ENCODE data around the gene ASXL3.

DNA sequence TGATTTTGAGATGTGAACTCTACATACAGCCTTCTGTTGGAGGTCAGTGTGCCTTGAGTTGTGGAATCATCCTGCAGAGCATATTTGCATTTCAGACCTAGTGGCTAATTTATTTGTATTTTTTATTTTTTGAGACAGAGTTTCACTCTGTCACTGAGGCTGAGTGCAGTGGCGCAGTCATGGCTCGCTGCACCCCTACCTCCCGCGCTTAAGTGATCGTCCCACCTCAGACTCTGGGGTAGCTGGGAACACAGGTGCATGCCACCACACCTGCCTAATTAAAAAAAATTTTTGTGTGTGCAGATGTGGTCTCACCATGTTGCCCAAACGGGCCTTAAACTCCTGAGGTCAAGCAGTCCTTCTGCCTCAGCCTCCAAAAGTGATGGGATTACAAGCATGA, 104.4 kb downstream of the ASXL3 start:
- TF ChIP-seq, protein P1, sequence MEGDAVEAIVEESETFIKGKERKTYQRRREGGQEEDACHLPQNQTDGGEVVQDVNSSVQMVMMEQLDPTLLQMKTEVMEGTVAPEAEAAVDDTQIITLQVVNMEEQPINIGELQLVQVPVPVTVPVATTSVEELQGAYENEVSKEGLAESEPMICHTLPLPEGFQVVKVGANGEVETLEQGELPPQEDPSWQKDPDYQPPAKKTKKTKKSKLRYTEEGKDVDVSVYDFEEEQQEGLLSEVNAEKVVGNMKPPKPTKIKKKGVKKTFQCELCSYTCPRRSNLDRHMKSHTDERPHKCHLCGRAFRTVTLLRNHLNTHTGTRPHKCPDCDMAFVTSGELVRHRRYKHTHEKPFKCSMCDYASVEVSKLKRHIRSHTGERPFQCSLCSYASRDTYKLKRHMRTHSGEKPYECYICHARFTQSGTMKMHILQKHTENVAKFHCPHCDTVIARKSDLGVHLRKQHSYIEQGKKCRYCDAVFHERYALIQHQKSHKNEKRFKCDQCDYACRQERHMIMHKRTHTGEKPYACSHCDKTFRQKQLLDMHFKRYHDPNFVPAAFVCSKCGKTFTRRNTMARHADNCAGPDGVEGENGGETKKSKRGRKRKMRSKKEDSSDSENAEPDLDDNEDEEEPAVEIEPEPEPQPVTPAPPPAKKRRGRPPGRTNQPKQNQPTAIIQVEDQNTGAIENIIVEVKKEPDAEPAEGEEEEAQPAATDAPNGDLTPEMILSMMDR (IDR thresholded peaks at IDR 0.05; ENCODE audit: borderline replicate concordance, extremely low read depth, low read length, poor library complexity, severe bottlenecking), result no peak
- TF ChIP-seq EZH2 (IDR thresholded peaks at IDR 0.05; ENCODE audit: borderline replicate concordance, low read depth, low read length, severe bottlenecking), result no peak
